ENCODE data around the gene FAM53C.
A peak's percentile ranks its signal among the peaks of the same experiment; 100 is the strongest.
"Not testable (repeated sequence)": the region's sequence is repeated elsewhere in the genome, so short reads cannot be mapped to it uniquely, and the experiment has no call there.

Gene FAM53C

DNA sequence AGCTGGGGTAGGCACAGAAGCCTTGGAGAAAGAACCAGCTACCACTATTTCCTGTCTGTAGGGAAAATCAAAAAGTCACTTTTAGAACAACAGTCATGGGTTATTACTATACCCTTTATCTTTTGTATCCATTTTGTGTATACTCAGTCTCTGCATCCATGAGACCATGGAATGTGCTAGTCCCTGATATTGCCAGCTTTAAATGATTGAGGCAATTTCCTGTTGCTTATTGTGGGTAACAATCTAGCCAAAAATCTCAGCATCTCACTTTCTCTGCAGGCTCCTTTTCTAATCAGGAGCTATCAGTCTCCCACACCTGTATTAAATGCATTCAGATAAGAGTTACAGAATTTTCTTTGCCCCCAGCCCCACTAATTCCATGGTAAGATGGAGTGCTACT lies 13.5 kb downstream of the FAM53C start:
- DNase-seq (ENCODE audit: low spot score) = no peak

DNA sequence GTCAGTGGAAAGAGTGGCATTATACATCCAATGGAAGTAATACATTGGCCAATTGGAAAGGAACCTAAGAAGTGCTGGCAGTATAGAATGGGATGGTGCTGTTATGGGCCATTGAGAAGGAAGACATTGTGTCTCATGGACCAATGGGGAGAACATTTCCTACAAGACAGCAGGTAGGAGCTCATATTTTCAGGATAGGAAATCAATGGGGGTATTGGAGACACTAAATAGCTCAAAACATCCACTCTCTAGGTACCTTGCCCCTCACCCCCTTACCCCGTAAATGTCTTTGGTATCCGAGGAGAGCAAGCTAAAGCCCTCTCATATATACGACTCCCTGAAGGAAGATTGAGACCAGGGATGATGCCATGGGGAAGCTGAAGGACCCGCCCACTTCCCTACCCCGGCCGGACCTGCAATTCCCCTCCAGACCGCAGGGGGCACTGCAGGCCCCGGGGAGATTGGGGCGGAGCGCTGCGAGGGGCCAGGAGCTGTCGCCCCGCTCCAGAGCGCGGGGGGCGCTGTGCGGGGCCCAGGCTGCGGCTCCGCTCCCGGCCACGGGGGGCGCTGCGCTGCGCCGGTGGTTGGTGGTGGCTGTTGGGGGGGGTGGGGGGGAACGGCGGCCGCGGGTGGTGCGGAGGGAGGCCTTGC lies 14.1 kb downstream of the FAM53C start, which contains the start of gene KDM3B:
Gene KDM3B (plus strand): TSS at position 615 of the 651 bp plus-strand sequence. CDS start 111 bp downstream, outside the sequence.
- DNase-seq (ENCODE audit: low spot score) = peak; percentile 96

DNA sequence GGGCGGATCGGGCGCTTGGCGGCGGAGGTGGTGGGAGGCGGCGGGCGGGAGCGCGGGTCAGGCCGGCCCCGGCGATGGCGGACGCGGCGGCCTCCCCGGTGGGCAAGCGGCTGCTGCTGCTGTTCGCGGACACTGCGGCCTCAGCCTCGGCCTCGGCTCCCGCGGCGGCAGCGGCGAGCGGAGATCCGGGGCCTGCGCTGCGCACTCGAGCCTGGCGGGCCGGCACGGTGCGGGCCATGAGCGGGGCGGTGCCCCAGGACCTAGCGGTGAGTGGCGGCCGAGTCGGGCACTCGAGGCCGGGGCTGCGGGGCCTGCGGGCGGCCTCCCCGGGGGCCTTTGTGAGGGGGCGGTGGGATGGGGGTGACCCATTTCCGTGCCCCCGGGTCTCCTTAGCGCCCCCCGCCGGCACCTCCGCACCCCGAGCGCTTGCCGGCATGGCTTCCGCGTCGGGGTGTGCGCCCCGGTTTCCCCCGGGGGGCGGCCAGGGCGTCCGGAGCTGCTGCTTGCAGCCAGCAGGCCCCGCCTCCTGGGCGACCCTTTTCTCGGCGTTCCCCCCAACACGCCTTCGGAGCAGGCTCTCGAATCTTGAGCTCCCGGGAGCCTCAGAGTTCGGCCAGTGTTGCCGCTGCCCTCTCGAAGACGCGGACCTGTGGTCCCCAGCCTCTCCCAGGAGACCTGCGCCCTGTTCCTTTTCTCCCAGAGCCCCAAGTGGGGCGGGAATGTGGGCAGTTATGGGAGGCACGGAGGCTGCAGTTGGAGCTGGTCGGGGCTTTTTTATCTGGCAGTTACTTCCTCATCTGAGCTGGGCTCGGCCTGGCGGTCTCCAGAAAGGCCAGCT lies 14.9 kb downstream of the FAM53C start:
- DNase-seq (ENCODE audit: low spot score) = peak; percentile 77

DNA sequence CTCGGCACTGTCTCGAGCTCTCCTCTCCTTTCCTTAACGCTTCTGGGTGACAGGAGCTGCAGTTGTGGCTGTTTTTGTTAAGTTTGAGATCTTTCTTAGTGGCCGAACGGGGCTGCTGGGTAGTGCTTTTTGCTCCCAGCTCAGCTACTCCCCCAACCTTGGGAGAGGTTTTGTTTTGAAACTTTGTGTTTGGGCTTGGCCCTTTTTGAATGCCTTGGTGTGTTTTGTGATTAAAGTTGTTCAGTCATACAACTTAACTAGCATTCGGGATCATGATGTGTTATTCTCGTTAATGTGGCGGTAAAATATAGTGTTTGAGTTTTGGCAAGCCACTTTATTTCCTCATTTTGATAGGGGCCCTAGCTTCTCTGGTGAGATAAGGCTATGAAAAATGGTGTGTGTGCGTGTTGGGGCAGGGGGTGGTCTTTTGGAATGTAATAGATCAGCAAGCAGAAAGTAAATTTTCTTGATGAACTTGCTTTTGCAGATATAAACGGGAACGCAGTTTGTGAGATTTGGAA lies 15.6 kb downstream of the FAM53C start:
- DNase-seq (ENCODE audit: low spot score) = no peak

DNA sequence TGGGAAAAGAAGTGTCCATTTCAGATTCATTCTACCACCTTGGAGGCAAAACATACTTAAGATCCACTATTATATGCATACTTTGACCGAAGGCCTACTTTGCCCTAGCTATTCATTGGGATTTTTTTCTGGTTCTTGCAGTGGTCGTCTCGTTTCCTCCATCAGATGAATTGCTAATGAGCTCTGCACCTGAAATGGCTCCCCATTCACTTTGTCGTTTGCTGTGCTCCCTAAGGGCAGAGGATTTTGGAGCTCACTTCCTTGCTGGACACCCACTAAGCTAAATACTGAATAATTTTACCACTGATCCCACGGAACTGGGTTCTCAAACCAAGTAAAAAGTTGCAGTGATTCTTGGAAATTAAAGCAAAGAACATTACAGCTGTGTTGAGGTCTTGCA lies 16.3 kb downstream of the FAM53C start:
- DNase-seq (ENCODE audit: low spot score) = no peak

DNA sequence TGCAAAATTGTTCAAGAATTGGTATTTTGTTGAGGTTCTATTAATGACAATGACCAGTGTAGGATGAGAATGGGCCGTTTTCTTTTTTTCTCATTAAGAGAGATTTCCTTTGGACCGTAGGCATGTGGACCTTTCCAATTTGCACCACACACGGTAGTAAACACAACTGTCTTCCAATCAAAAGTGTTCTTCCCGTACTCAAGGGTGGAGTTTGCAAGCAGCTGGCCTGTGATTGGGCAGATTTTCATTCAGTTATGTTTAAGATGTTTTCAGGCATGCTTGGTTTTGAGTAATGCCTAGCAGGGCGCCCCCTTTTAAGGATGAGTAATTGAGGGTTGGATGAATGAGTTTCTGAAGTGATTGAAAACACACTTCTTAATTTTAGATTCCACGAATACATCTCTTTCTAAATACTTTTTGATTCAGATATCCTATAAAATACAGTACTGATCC lies 16.9 kb downstream of the FAM53C start:
- DNase-seq (ENCODE audit: low spot score) = no peak

DNA sequence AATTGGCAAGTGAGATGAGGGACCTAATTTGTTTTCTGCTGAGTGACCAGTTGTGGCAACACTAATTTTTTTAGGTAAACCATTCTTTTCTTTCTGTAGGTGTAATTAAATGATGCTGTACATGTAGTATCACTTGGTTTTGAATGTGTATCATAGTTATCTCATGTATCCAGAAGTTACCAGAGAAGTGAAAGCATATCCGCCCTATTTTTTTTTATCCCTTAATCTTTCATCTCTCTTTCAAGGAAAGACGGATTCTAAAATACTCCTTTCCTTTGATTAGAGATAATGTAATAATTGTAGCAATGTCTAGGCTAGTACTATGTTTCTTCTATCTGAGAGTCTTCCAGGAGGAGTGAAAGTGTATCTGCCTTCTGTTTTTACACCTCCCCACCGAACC lies 21.6 kb downstream of the FAM53C start:
- DNase-seq (ENCODE audit: low spot score) = no peak

DNA sequence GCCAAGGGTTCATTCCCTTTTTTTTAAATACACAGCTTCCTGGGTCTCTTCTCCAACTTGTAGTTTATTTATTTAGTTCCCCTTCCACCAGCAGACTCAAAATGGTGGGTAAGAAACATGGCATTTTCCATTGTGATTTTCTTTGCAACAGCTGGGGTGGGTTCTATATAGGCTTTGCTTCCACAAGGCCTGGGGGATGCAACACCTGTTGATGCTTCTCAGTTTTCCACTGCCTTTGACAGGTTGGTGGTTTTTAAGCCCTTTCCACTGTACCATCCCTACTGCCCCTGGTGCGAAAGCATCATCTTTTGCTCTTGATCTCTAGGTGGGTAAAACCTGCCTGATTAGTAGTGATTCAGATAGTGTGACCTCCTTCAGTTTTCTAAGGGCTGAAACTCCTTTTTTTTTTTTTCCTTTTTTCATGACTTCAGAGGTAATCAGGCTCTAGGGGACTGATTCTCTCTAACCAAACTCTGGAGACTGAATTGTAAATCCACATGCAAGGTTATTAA lies 22.9 kb downstream of the FAM53C start:
- no peak for DNase-seq (ENCODE audit: low spot score)

DNA sequence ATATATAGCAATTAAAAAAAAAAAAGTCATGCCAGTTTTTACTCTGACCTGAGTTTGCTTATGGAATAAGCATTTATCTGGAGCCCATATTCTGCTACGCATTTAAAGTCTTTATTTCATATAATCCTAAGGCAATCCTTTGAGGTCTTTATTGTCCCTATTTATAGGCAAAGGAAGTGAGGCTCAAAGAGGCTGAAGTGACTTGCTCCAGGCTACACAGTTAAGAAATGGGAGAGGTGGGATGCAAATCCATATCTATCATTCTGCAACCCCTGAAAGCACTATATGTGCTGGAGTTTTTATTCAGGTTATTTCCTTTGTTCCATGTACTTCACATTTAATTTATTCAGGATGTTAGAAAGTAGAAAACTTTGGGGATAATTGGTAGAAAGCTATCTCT lies 26.5 kb downstream of the FAM53C start:
- no peak for DNase-seq (ENCODE audit: low spot score)

DNA sequence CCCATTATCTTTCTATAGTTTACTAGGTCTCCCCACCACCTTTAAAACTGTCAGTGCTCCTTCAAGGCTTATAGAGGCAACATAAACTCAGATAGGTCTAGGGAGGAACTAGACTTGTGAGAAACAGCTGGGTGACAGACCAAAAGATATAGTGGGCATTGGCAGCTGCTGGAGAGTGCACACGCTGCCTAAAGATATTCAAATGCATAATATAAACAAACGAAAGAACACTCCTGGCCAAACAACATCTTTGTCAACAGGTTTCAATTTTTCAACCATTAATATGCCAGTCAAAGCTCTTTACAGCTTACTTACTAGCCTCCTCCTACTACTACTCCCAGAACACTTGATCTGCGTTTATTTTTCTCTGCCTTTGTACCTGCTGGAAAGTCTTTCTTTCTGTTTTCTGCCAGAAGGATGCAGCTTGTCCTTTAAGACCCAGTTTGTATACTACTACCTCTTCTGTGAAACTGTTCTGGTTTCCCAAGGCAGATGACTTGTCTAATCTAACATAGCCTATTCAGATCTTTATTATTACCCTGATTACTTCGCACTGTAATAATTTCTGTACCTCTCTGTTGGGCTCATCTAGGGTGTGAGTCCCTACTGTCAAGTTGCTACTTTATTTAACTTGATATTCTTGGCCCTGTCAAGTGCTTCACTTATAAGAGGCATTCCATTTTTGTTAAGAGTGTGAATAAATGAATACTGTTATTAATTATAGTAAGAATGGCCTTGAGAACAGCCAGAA lies 28.7 kb downstream of the FAM53C start:
- DNase-seq (ENCODE audit: low spot score) = no peak

DNA sequence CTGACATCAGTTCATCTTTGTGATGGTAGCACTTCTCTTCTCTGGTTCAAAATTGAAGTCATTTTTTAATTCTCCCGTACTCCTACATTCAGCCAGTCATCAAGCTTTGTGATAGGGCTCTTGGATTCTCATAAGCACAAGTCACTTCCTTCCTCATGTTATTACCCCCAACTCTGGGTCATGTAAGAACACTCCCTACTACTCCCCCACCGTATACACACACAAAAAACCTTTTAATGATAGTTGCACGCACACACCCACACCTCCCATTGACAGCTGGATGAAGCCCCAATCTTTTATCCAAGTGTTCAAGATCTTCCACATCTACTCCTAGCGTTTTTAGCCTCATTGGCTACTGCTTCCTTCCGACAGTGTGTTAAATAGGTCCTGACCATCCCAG lies 31.2 kb downstream of the FAM53C start:
- no peak for DNase-seq (ENCODE audit: low spot score)

DNA sequence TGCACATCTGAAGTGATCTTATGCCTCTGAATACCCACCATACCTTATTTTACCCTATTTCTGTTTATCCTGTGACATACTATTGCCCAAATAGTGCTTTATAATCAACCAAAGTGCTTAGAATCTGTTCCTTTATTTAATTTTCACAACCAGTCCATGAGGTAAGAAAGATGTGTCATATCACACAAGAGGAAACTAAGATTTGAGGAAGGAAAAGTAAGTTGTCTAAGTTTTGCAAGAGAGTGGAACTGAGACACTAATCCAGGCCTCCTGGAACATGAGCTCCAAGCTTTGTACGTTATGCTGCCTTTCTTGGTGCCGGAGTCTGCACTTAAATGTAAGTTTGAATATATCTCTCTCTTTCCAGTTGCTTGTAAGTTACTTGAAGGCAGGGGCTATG lies 31.6 kb downstream of the FAM53C start:
- DNase-seq (ENCODE audit: low spot score) = no peak

DNA sequence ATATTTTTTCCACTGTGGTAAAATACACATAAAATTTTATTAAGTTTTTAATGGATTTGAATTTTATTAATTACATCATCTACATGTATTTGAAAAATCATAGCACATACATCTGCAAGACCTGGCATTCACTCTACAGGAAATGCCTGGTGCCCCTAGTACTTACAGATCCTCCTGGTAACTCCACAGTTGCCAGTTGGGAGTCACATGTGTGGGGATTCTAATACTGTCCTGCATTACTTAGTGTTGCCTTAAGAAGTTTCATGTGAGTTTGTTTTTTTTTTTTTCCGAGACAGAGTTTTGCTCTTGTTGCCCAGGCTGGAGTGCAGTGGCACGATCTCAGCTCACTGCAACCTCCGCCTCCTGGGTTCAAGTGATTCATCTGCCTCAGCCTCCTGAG lies 32.5 kb downstream of the FAM53C start:
- DNase-seq (ENCODE audit: low spot score) = no peak

DNA sequence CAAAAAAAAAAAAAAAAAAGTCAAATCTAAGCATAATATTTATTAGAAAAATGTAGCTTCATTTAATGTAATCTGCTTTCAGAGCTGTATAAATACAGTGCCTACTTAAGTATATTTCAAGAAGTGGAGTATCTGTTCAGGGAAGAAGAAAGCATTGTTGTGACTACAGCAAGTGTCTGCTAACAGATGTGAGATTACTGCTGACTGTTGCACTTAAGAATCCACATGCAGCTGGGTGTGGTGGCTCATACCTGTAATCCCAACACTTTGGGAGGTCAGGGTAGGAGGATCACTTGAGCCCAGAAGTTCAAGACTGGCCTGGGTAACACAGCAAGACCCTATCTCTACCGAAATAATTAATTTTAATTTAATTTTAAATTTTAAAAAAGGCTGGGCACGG lies 33.4 kb downstream of the FAM53C start:
- DNase-seq (ENCODE audit: low spot score) = no peak

DNA sequence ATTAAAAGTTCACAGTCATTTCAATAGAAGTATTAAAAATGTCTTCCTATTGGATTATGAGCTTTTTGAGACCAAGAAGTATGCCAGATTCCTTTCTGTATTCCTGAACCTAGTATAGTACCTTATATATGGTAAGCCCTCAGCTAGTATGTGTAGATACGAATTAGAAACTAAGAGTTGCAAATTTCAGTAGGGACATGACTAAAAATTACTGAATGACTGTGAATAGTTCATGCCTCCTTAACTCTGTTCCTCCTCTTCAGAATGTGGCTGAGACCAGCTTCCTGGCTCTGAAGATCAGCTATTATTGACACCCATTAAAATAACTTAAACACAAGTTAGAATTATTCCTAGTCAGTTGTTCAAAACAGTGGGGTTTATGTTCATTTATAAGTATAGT lies 34.2 kb downstream of the FAM53C start:
- DNase-seq (ENCODE audit: low spot score) = no peak

DNA sequence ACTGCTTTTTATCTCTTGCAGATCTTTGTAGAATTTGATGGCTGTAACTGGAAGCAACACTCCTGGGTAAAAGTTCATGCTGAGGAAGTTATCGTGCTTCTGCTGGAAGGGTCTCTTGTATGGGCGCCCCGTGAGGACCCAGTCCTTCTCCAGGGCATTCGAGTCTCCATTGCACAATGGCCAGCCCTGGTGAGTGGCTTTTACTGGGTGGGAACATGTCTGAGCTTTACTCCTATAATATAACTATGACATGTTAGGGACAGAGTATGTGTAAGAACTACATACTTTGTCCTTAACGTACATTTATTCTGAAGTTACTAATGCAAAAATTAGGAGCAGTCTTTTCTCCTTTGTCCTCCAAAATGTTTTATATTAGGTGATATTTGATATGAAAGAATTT lies 34.6 kb downstream of the FAM53C start:
- DNase-seq (ENCODE audit: low spot score) = no peak

DNA sequence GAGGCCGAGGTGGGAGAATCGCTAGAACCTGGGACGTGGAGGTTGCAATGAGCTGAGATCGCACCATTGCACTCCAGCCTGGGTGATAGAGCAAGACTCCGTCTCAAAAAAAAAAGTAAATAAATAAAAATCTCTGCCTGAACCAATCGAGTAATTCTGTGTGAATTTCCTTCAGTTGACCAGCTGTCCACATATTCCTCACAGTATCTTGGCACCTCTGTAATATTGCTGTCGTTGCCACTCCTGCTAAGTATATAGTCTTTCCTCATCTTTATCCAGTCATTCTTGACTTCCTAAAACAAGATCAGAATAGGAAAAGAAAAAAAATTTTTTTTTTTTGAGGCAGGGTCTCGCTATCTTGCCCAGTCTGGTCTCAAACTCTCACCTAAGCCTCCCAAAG lies 44.3 kb downstream of the FAM53C start:
- DNase-seq (ENCODE audit: low spot score) = no peak

DNA sequence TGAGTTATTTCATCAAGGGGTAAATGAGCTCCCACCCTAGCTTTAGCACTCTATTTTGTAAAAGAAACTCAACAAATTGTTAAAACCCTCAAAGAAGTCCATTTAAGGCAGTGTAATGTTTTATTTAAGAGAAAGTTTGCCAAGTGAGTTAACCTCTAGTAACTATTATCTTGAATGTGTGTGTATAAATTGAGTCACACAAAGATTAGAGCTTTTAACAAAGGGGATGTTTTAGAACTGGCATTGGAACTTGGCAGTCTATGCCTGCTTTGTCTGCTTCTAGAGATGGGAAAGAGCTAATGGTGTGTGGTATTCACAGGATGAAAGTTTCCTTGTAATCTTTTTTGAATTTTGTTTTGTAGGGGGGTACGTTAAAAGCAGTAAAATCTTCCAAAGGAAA lies 47.6 kb downstream of the FAM53C start:
- no peak for DNase-seq (ENCODE audit: low spot score)

DNA sequence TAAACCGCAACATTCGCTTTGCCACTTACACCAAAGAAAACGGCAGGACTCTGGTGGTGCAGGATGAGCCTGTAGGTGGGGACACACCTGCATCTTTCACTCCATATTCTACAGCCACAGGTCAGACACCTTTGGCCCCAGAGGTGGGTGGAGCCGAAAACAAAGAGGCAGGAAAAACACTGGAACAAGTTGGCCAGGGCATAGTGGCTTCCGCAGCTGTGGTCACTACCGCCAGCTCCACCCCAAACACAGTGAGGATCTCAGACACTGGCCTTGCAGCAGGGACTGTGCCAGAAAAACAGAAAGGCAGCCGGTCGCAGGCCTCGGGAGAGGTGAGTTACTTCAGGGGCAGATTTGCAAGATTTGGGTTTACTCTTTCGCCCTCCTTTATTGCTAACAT lies 48.2 kb downstream of the FAM53C start:
- no peak for DNase-seq (ENCODE audit: low spot score)

DNA sequence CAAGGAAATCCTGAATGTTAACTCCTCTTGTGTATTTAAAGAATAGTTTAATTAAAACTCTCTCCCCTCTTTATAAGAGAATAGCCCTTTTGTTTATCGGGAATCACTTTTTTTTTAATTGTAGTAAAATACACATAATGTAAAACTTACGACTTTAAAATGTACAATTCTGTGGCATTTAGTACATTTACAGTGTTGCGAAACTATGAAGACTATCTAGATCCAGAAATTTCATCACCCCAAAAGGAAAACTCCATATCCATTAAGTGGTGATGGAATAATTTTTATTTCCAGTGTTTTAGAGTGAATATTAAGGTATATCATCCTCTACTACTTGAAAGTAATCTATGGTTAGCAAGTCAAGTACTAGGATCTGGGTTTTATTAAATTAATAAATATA lies 51.3 kb downstream of the FAM53C start:
- no peak for DNase-seq (ENCODE audit: low spot score)

DNA sequence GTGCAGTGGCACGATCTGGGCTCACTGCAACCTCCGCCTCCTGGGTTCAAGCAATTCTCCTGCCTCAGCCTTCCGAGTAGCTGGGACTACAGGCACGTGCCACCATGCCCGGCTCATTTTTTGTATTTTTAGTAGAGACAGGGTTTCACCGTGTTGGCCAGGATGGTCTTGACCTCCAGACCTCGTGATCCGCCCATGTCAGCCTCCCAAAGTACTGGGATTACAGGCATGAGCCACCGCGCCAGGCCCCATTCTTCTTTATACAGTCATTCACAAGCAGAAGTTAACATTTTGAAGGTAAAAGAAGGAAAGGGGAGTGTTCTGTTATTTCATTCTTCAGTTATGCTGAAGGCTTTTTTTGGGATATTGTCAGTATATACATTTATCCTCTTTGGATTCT lies 51.8 kb downstream of the FAM53C start:
- DNase-seq (ENCODE audit: low spot score) = not testable (repeated sequence)

DNA sequence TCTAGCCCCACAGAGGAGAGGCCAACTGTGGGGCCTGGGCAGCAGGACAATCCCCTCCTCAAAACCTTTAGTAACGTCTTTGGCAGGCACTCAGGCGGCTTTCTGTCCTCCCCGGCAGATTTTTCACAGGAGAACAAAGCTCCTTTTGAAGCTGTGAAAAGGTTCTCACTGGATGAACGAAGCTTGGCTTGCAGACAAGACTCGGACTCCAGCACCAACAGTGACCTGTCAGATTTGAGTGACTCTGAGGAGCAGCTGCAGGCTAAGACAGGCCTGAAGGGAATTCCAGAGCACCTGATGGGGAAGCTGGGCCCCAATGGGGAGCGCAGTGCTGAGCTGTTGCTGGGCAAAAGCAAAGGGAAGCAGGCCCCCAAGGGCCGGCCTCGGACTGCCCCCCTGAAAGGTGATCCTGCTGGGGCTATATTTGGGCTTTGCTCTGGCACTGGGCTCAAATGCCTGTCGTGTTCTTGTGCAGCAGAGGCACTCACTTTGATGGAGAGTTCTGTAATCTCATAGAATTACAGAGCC lies 53.9 kb downstream of the FAM53C start:
- no peak for DNase-seq (ENCODE audit: low spot score)
